DOHH2 (cell line): Measurements from ENCODE around the gene ACER1.
"Not testable (repeated sequence)": the region's sequence is repeated elsewhere in the genome, so short reads cannot be mapped to it uniquely, and the experiment has no call there.

Experiments used
- H3F3A ChIP-seq: fragments of 200-600 bp; sonication (generic), shearing (Covaris generic); 2 replicates; pipeline ENCODE4 v1.6.0; 2016; ENCODE audit warnings: antibody characterized with exemption, mild to moderate bottlenecking; ENCODE audit not compliant: control insufficient read depth, insufficient read depth
- H3K27ac ChIP-seq: fragments of 200-600 bp; sonication (generic); 2 replicates; pipeline ENCODE4 v1.5.1; 2014; ENCODE audit warnings: low read depth, mild to moderate bottlenecking, low read length, moderate library complexity
- H3K27me3 ChIP-seq: fragments of 200-600 bp; sonication (generic); 2 replicates; pipeline ENCODE4 v1.6.1; 2014; ENCODE audit warnings: mild to moderate bottlenecking, low read length, mixed read lengths; ENCODE audit not compliant: control insufficient read depth
- H3K36me3 ChIP-seq: fragments of 200-600 bp; sonication (generic); 2 replicates; pipeline ENCODE4 v1.6.1; 2014; ENCODE audit warnings: mild to moderate bottlenecking, low read length, moderate library complexity, mixed read lengths; ENCODE audit not compliant: control insufficient read depth
- H3K4me1 ChIP-seq: fragments of 200-600 bp; sonication (generic); 2 replicates; pipeline ENCODE4 v1.6.1; 2014; ENCODE audit warnings: mild to moderate bottlenecking, low read length, mixed read lengths; ENCODE audit not compliant: control insufficient read depth
- H3K4me2 ChIP-seq: fragments of 200-600 bp; sonication (generic); 2 replicates; pipeline ENCODE4 v1.6.0; 2014; ENCODE audit warnings: mild to moderate bottlenecking, low read length, moderate library complexity
- H3K4me3 ChIP-seq: fragments of 200-600 bp; sonication (generic); 2 replicates; pipeline ENCODE4 v1.5.1; 2014; ENCODE audit warnings: mild to moderate bottlenecking, low read length, mixed read lengths
- H3K79me2 ChIP-seq: fragments of 200-600 bp; sonication (generic); 2 replicates; pipeline ENCODE4 v1.6.1; 2014; ENCODE audit warnings: mild to moderate bottlenecking, low read length, mixed read lengths; ENCODE audit not compliant: control insufficient read depth
- H3K9me2 ChIP-seq: fragments of 200-600 bp; sonication (generic); replicated peaks from 2 replicates; pipeline ENCODE4 v1.6.1; 2014; ENCODE audit warnings: mild to moderate bottlenecking, low read length, mixed read lengths; ENCODE audit not compliant: control insufficient read depth
- H3K9me3 ChIP-seq: fragments of 200-600 bp; sonication (generic); 2 replicates; pipeline ENCODE4 v1.6.1; 2014; ENCODE audit warnings: antibody characterized with exemption, low read length, mixed read lengths; ENCODE audit not compliant: control insufficient read depth, insufficient read depth
- H4K20me1 ChIP-seq: fragments of 200-600 bp; sonication (generic); 2 replicates; pipeline ENCODE4 v1.6.0; 2014; ENCODE audit warnings: low read depth, mild to moderate bottlenecking, antibody characterized with exemption, low read length, moderate library complexity; ENCODE audit not compliant: control insufficient read depth, insufficient read depth
- CTCF ChIP-seq: fragments of 200-600 bp; sonication (generic); IDR thresholded peaks from one replicate; pipeline ENCODE4 v1.5.1; 2014; ENCODE audit warnings: antibody characterized with exemption, mild to moderate bottlenecking, low read depth, low read length; ENCODE audit not compliant: poor library complexity, severe bottlenecking
- EZH2phosphoT487 ChIP-seq: fragments of 200-600 bp; sonication (generic); IDR thresholded peaks from 2 replicates; pipeline ENCODE4 v1.6.1; 2017; ENCODE audit warnings: borderline replicate concordance, mild to moderate bottlenecking, antibody characterized with exemption, low read length, moderate library complexity, mixed read lengths

Gene ACER1

GRCh38 chr19:6324757-6325156, 8.7 kb downstream of the ACER1 start:
- Histone ChIP-seq H3K4me2 (no peak overlapping the region), H3K36me3 (no peaks in the 10 kb centered on the region), H3K27ac (no peak overlapping the region), H3K9me3 (no peaks in the 10 kb centered on the region), H3K9me2 (no peaks in the 10 kb centered on the region), H3K4me1 (no peaks in the 10 kb centered on the region), H3K79me2 (no peaks in the 10 kb centered on the region), H3K27me3 (no peaks in the 10 kb centered on the region), H3F3A (no peaks in the 10 kb centered on the region), H4K20me1 (no peaks in the 10 kb centered on the region), H3K4me3 (no peak overlapping the region)
- no peak for TF ChIP-seq CTCF
- TF ChIP-seq EZH2phosphoT487 = no peak

GRCh38 chr19:6322284-6322683, 11.1 kb downstream of the ACER1 start:
- Histone ChIP-seq H3K9me2 (no peaks in the 10 kb centered on the region), H3K27ac (no peak overlapping the region), H3K4me2 (no peak overlapping the region), H3K36me3 (no peaks in the 10 kb centered on the region), H3K27me3 (no peaks in the 10 kb centered on the region), H3K79me2 (no peaks in the 10 kb centered on the region), H3F3A (no peaks in the 10 kb centered on the region), H3K4me3 (no peak overlapping the region), H3K9me3 (no peaks in the 10 kb centered on the region), H4K20me1 (no peaks in the 10 kb centered on the region), H3K4me1 (no peaks in the 10 kb centered on the region)
- TF ChIP-seq EZH2phosphoT487 = no peak
- no peak for TF ChIP-seq CTCF

GRCh38 chr19:6319376-6319775, 14.0 kb downstream of the ACER1 start:
- H3K9me3 ChIP-seq = no peaks in the 10 kb centered on the region
- no peak for TF ChIP-seq CTCF
- TF ChIP-seq EZH2phosphoT487 = no peak
- H3K27me3 ChIP-seq = no peaks in the 10 kb centered on the region
- H3K4me3 ChIP-seq = no peak overlapping the region
- H3K4me2 ChIP-seq = no peak overlapping the region
- no peaks in the 10 kb centered on the region for H3F3A ChIP-seq
- no peaks in the 10 kb centered on the region for H3K9me2 ChIP-seq
- no peaks in the 10 kb centered on the region for H4K20me1 ChIP-seq
- H3K79me2 ChIP-seq = no peaks in the 10 kb centered on the region
- no peaks in the 10 kb centered on the region for H3K4me1 ChIP-seq
- no peaks in the 10 kb centered on the region for H3K36me3 ChIP-seq
- no peak overlapping the region for H3K27ac ChIP-seq

- Histone ChIP-seq H3K4me2 (no peak overlapping the region), H3K4me1 (no peaks in the 10 kb centered on the region), H3K36me3 (no peaks in the 10 kb centered on the region), H3K27ac (no peak overlapping the region), H3K9me2 (no peaks in the 10 kb centered on the region), H3F3A (no peaks in the 10 kb centered on the region), H3K79me2 (no peaks in the 10 kb centered on the region), H4K20me1 (no peaks in the 10 kb centered on the region), H3K9me3 (no peaks in the 10 kb centered on the region), H3K4me3 (no peak overlapping the region), H3K27me3 (no peaks in the 10 kb centered on the region)
- no peak for TF ChIP-seq EZH2phosphoT487
- TF ChIP-seq CTCF = no peak
These were observed 14.6 kb downstream of the ACER1 start for GRCh38 chr19:6318772-6319171.

- not testable (repeated sequence) for H3K4me3 ChIP-seq, H3K4me2 ChIP-seq, H3K4me1 ChIP-seq, H3F3A ChIP-seq, H3K36me3 ChIP-seq, H3K9me2 ChIP-seq, H3K27ac ChIP-seq, H3K9me3 ChIP-seq, H4K20me1 ChIP-seq, H3K27me3 ChIP-seq, H3K79me2 ChIP-seq
These were observed 17.8 kb downstream of the ACER1 start for GRCh38 chr19:6315646-6316045.
